Neuronal stem cell (in vitro differentiated cells): Measurements from ENCODE around the gene MKX.
A peak's percentile ranks its signal among the peaks of the same experiment; 100 is the strongest.

Experiments used
- DNase-seq: peaks from one replicate; pipeline ENCODE4 v3.0.0-alpha.2; 2013; ENCODE audit warnings: low spot score
- H2AFZ ChIP-seq: one replicate; pipeline ENCODE4 v1.6.1; 2013; ENCODE audit warnings: mild to moderate bottlenecking, low read length, inconsistent platforms
- H2AK5ac ChIP-seq: 2 replicates; pipeline ENCODE4 v1.6.1; 2013; ENCODE audit warnings: low read depth, mild to moderate bottlenecking, inconsistent platforms, low read length, moderate library complexity, mixed read lengths
- H2BK120ac ChIP-seq: 2 replicates; pipeline ENCODE4 v1.6.1; 2013; ENCODE audit warnings: low read depth, mild to moderate bottlenecking, inconsistent platforms, low read length, moderate library complexity, mixed read lengths
- H2BK12ac ChIP-seq: one replicate; pipeline ENCODE4 v1.6.1; 2013; ENCODE audit warnings: low read length, inconsistent platforms
- H2BK15ac ChIP-seq: 2 replicates; pipeline ENCODE4 v1.6.1; 2013; ENCODE audit warnings: mild to moderate bottlenecking, low read length, inconsistent platforms, mixed read lengths
- H2BK5ac ChIP-seq: one replicate; pipeline ENCODE4 v1.6.1; 2013; ENCODE audit warnings: inconsistent platforms, mild to moderate bottlenecking, low read length, moderate library complexity
- H3K14ac ChIP-seq: one replicate; pipeline ENCODE4 v1.6.1; 2013; ENCODE audit warnings: low read length, inconsistent platforms
- H3K18ac ChIP-seq: 2 replicates; pipeline ENCODE4 v1.6.1; 2013; ENCODE audit warnings: low read length, inconsistent platforms
- H3K23ac ChIP-seq: 2 replicates; pipeline ENCODE4 v1.6.1; 2013; ENCODE audit warnings: low read depth, mild to moderate bottlenecking, mixed read lengths, low read length, inconsistent platforms; ENCODE audit not compliant: poor library complexity
- H3K27ac ChIP-seq: replicated peaks from 3 replicates; pipeline ENCODE4 v1.5.1; 2013; ENCODE audit warnings: low read length, inconsistent platforms
- H3K27me3 ChIP-seq, 3 experiments: 2 replicates each; pipeline ENCODE4 v1.6.1; 2013; ENCODE audit warnings: low read length in 3 of 3, mild to moderate bottlenecking in 2 of 3, inconsistent platforms in 1 of 3, low read depth in 1 of 3, mixed read lengths in 1 of 3, moderate library complexity in 1 of 3; ENCODE audit not compliant: control insufficient read depth in 3 of 3, insufficient read depth in 3 of 3
- H3K36me3 ChIP-seq, 2 donors: replicated peaks in 1 of 2; 2 replicates each; pipeline ENCODE4 v1.6.1; 2013; ENCODE audit warnings: low read length in 2 of 2; ENCODE audit not compliant: control insufficient read depth in 2 of 2, insufficient read depth in 2 of 2
- H3K4ac ChIP-seq: 2 replicates; pipeline ENCODE4 v1.6.1; 2013; ENCODE audit warnings: inconsistent platforms, mild to moderate bottlenecking, low read length, moderate library complexity
- H3K4me1 ChIP-seq, 2 donors: 1 replicate in 1 of 2; 2 replicates in 1 of 2; pipeline ENCODE4 v1.6.1; 2013; ENCODE audit warnings: low read length in 2 of 2, low read depth in 1 of 2; ENCODE audit not compliant: control insufficient read depth in 2 of 2, insufficient read depth in 1 of 2
- H3K4me2 ChIP-seq: one replicate; pipeline ENCODE4 v1.6.1; 2013; ENCODE audit warnings: mild to moderate bottlenecking, low read length, inconsistent platforms; ENCODE audit not compliant: insufficient read depth, poor library complexity, severe bottlenecking
- H3K4me3 ChIP-seq, 2 donors: 2 replicates each; pipeline ENCODE4 v1.5.1; 2013; ENCODE audit warnings: low read length in 2 of 2, mild to moderate bottlenecking in 2 of 2, inconsistent platforms in 1 of 2, moderate library complexity in 1 of 2
- H3K79me1 ChIP-seq: one replicate; pipeline ENCODE4 v1.6.1; 2013; ENCODE audit warnings: low read depth, mild to moderate bottlenecking, inconsistent platforms, low read length, moderate library complexity
- H3K9ac ChIP-seq: one replicate; pipeline ENCODE4 v1.6.1; 2013; ENCODE audit warnings: mild to moderate bottlenecking, low read depth, low read length, inconsistent platforms; ENCODE audit not compliant: poor library complexity
- H3K9me3 ChIP-seq, 2 donors: replicated peaks in 1 of 2; 2 replicates each; pipeline versions ENCODE3 to v1.6.1; 2013; ENCODE audit warnings: low read length in 2 of 2, mild to moderate bottlenecking in 2 of 2, inconsistent platforms in 1 of 2, low read depth in 1 of 2, mixed read lengths in 1 of 2, moderate library complexity in 1 of 2; ENCODE audit not compliant: control insufficient read depth in 2 of 2, insufficient read depth in 1 of 2
- H4K8ac ChIP-seq: one replicate; pipeline ENCODE4 v1.6.1; 2013; ENCODE audit warnings: low read depth, mild to moderate bottlenecking, inconsistent platforms, low read length, moderate library complexity
- H4K91ac ChIP-seq: one replicate; pipeline ENCODE4 v1.6.1; 2013; ENCODE audit warnings: low read length, low read depth, mild to moderate bottlenecking, inconsistent platforms; ENCODE audit not compliant: poor library complexity
- WGBS, 2 donors: extraction: QIAGEN DNeasy Blood & Tissue Kit; methylation state at CpG; one replicate each; pipeline ENCODE4 v1.1.7; 2013; ENCODE audit warnings: missing lambda C conversion rate in 2 of 2, mixed read lengths in 1 of 2; ENCODE audit not compliant: insufficient read length in 2 of 2, insufficient replicate concordance in 1 of 2; ENCODE audit errors: extremely low coverage in 2 of 2; 5-methylcytosine and 5-hydroxymethylcytosine counted together

The MKX gene

GRCh38 chr10:27743877-27744801 lies 1.5 kb downstream of the MKX start:
- H3K9me3 ChIP-seq, result peaks cover 0 to 7% of the 10 kb centered on the region in 2 donors
- H2AK5ac ChIP-seq, result peak overlapping the region; percentile 94
- H3K4ac ChIP-seq, result peak overlapping the region; percentile 17
- H2BK120ac ChIP-seq, result no peak overlapping the region
- peak overlapping the region; percentile 87 for H3K14ac ChIP-seq
- no peak overlapping the region for H3K9ac ChIP-seq
- H3K27me3 ChIP-seq, result peaks cover 45 to 94% (median 78%) of the 10 kb centered on the region in 3 experiments
- H4K91ac ChIP-seq, result no peak overlapping the region
- no peaks in the 10 kb centered on the region for H3K79me1 ChIP-seq
- peak overlapping the region; percentile 63 for H2BK12ac ChIP-seq
- peak overlapping the region; percentile 86 for H3K4me2 ChIP-seq
- H3K36me3 ChIP-seq, result no peaks in the 10 kb centered on the region
- peak overlapping the region; percentile 91 for H3K18ac ChIP-seq
- H3K23ac ChIP-seq, result peak overlapping the region; percentile 75
- H4K8ac ChIP-seq, result peak overlapping the region; percentile 76
- peaks cover 17 to 18% of the 10 kb centered on the region in 2 donors for H3K4me1 ChIP-seq
- H2AFZ ChIP-seq, result peak overlapping the region; percentile 96
- H2BK5ac ChIP-seq, result no peak overlapping the region
- H2BK15ac ChIP-seq, result no peak overlapping the region
- H3K27ac ChIP-seq, result no peak overlapping the region
- no CpG with 5 or more reads among the region's 70 CpGs for WGBS, 2 donors
- DNase-seq, result no peak
- H3K4me3 ChIP-seq, result peak overlapping the region in 1 of 2 donors; percentile 68

- no peak overlapping the region for H2BK120ac ChIP-seq
- no peak overlapping the region for H4K8ac ChIP-seq
- H3K4ac ChIP-seq, result no peak overlapping the region
- H2BK5ac ChIP-seq, result no peak overlapping the region
- no peak overlapping the region for H2BK15ac ChIP-seq
- peaks cover 17 to 18% of the 10 kb centered on the region in 2 donors for H3K4me1 ChIP-seq
- H2AK5ac ChIP-seq, result no peak overlapping the region
- H2BK12ac ChIP-seq, result no peak overlapping the region
- H3K14ac ChIP-seq, result no peak overlapping the region
- peak overlapping the region; percentile 95 for H3K23ac ChIP-seq
- no peak overlapping the region for H3K9ac ChIP-seq
- H3K27me3 ChIP-seq, result peaks cover 45 to 88% (median 73%) of the 10 kb centered on the region in 3 experiments
- H3K36me3 ChIP-seq, result no peaks in the 10 kb centered on the region
- DNase-seq, result no peak
- H3K79me1 ChIP-seq, result no peaks in the 10 kb centered on the region
- peak overlapping the region; percentile 56 to 90 for H3K4me3 ChIP-seq
- peak overlapping the region; percentile 96 for H2AFZ ChIP-seq
- WGBS, 2 donors, result no CpG with 5 or more reads among the region's 75 CpGs
- peaks cover 0 to 7% of the 10 kb centered on the region in 2 donors for H3K9me3 ChIP-seq
- no peak overlapping the region for H4K91ac ChIP-seq
- H3K18ac ChIP-seq, result peak overlapping the region; percentile 48
- H3K4me2 ChIP-seq, result peak overlapping the region; percentile 94
- H3K27ac ChIP-seq, result no peak overlapping the region
Measured at GRCh38 chr10:27743012-27743876, 2.4 kb downstream of the MKX start.

GRCh38 chr10:27742195-27743011 lies 3.2 kb downstream of the MKX start:
- Histone ChIP-seq H3K9me3 (peaks cover 0 to 7% of the 10 kb centered on the region in 2 donors), H2AK5ac (no peak overlapping the region), H2BK5ac (no peak overlapping the region), H3K36me3 (no peaks in the 10 kb centered on the region), H3K4me1 (peaks cover 17 to 18% of the 10 kb centered on the region in 2 donors), H3K18ac (peak overlapping the region; percentile 90), H4K8ac (no peak overlapping the region), H3K4me3 (peak overlapping the region; percentile 56 to 90), H3K14ac (no peak overlapping the region), H2BK12ac (no peak overlapping the region), H2BK15ac (no peak overlapping the region), H3K27ac (no peak overlapping the region), H2BK120ac (no peak overlapping the region), H3K4ac (no peak overlapping the region), H2AFZ (peak overlapping the region; percentile 96), H3K4me2 (peak overlapping the region; percentile 94), H3K79me1 (no peaks in the 10 kb centered on the region), H3K27me3 (peaks cover 45 to 80% (median 72%) of the 10 kb centered on the region in 3 experiments), H3K23ac (peak overlapping the region; percentile 20), H3K9ac (no peak overlapping the region), H4K91ac (no peak overlapping the region)
- no peak for DNase-seq
- WGBS, 2 donors, result no CpG with 5 or more reads among the region's 75 CpGs
